Activated naive CD8-positive, alpha-beta T cell treated with anti-CD3 and anti-CD28 coated beads, Interleukin-2, amount 50 U/mL, for 16 hours (primary cell): ENCODE data around the gene GCNT3.

Experiments
- DNase-seq: peaks from one replicate; pipeline ENCODE4 v3.0.0-alpha.2; 2020; ENCODE audit warnings: low read depth, low spot score

GCNT3 gene

GRCh38 chr15:59611276-59612260, at the start of gene GCNT3:
GCNT3 (plus strand) TSS chr15:59611783; CDS start chr15:59618239, 6,456 bp downstream.
- no peak for DNase-seq

GRCh38 chr15:59562448-59563186, 49.0 kb upstream of the GCNT3 start:
- DNase-seq = no peak

- DNase-seq = no peak
Observed at GRCh38 chr15:59565299-59565698, 46.3 kb upstream of the GCNT3 start.

- DNase-seq = no peak
Observed at GRCh38 chr15:59567324-59567723, 44.3 kb upstream of the GCNT3 start.

GRCh38 chr15:59569477-59569876, 42.1 kb upstream of the GCNT3 start:
- no peak for DNase-seq

- no peak for DNase-seq
Observed at GRCh38 chr15:59570315-59570714, 41.3 kb upstream of the GCNT3 start.

GRCh38 chr15:59571606-59572005, 40.0 kb upstream of the GCNT3 start:
- no peak for DNase-seq

GRCh38 chr15:59583088-59583487, 28.5 kb upstream of the GCNT3 start:
- DNase-seq = no peak

- no peak for DNase-seq
Observed at GRCh38 chr15:59587085-59587826, 24.3 kb upstream of the GCNT3 start.

GRCh38 chr15:59590027-59590426, 21.6 kb upstream of the GCNT3 start:
- DNase-seq = no peak

GRCh38 chr15:59591356-59591755, 20.2 kb upstream of the GCNT3 start:
- no peak for DNase-seq

- no peak for DNase-seq
Observed at GRCh38 chr15:59594493-59594942, 17.1 kb upstream of the GCNT3 start.

- DNase-seq = no peak
Observed at GRCh38 chr15:59594991-59595390, 16.6 kb upstream of the GCNT3 start.

- no peak for DNase-seq
Observed at GRCh38 chr15:59595434-59595915, 16.1 kb upstream of the GCNT3 start.

GRCh38 chr15:59596640-59597039, 14.9 kb upstream of the GCNT3 start:
- no peak for DNase-seq

GRCh38 chr15:59598461-59598860, 13.1 kb upstream of the GCNT3 start:
- no peak for DNase-seq

GRCh38 chr15:59605994-59606393, 5.6 kb upstream of the GCNT3 start:
- no peak for DNase-seq

GRCh38 chr15:59609730-59610712, 1.6 kb upstream of the GCNT3 start:
- DNase-seq = no peak

- no peak for DNase-seq
Observed at GRCh38 chr15:59614153-59614552, 2.6 kb downstream of the GCNT3 start.

GRCh38 chr15:59615661-59616060, 4.1 kb downstream of the GCNT3 start:
- DNase-seq = no peak
